ENCODE data around the gene TMEM184B. TPM values are rescaled to one million over a fixed set of nuclear protein-coding genes. Genes with fewer than 3 reads are reported as not detected.

Gene TMEM184B
- total RNA-seq, 4 donors from 2014 or later = 41.2 to 86.4 (median 48.6) TPM

DNA sequence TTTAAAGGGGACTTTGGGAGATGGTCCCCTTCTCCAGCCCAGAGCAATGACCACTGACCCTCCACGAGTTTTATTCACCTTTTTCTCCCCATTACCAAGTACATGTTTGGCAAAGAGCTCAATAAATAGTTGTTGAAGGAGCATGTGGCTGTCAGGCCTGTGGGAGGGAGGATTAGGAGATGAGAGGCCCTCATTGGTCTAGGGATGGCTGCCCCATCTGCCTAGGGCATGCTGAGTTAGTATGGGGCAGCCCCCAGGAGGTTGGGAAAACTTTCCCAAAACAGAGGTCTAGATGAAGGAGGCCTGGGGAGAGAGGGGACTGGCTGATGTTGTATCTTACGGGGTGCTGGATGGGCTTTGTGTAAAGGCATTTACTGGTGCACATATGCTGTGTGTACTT, 60.4 kb downstream of the TMEM184B start:
- DNase-seq (ENCODE audit: low spot score) = no peak
- TF ChIP-seq, protein P1, sequence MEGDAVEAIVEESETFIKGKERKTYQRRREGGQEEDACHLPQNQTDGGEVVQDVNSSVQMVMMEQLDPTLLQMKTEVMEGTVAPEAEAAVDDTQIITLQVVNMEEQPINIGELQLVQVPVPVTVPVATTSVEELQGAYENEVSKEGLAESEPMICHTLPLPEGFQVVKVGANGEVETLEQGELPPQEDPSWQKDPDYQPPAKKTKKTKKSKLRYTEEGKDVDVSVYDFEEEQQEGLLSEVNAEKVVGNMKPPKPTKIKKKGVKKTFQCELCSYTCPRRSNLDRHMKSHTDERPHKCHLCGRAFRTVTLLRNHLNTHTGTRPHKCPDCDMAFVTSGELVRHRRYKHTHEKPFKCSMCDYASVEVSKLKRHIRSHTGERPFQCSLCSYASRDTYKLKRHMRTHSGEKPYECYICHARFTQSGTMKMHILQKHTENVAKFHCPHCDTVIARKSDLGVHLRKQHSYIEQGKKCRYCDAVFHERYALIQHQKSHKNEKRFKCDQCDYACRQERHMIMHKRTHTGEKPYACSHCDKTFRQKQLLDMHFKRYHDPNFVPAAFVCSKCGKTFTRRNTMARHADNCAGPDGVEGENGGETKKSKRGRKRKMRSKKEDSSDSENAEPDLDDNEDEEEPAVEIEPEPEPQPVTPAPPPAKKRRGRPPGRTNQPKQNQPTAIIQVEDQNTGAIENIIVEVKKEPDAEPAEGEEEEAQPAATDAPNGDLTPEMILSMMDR (IDR thresholded peaks at IDR 0.05) = no peak
- ATAC-seq (ENCODE audit: low FRiP score) = no peak

DNA sequence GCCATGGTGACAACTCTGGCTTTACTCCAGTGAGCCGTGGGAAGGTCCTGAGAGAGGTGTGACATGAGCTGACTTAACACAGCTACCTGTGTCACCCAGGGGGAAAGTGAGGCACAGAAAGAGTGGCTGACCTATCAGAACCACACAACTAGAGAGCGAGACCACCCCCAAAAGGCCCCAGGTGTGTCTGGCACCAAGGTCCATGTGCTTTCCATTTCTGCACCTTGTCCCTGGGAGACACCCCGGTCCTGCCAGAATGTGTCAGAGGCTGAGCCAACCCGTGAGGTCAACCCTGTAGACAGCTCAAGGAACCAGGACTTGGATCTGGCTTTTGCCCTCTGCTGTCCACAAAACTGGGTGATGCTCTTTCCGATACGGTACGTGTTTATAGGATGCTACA, 61.3 kb downstream of the TMEM184B start:
- no peak for ATAC-seq (ENCODE audit: low FRiP score)
- TF ChIP-seq, protein P1 (IDR thresholded peaks at IDR 0.05) = no peak
- no peak for DNase-seq (ENCODE audit: low spot score)

GRCh38 chr22:38208551-38208968, 64.2 kb downstream of the TMEM184B start:
- DNase-seq (ENCODE audit: low spot score) (no peak), ATAC-seq (ENCODE audit: low FRiP score) (no peak)
- TF ChIP-seq, protein P1 (IDR thresholded peaks at IDR 0.05) = no peak

- DNase-seq (ENCODE audit: low spot score) (no peak), ATAC-seq (ENCODE audit: low FRiP score) (no peak)
- TF ChIP-seq, protein P1 (IDR thresholded peaks at IDR 0.05) = no peak
These were observed 64.8 kb downstream of the TMEM184B start for GRCh38 chr22:38207898-38208432.

- TF ChIP-seq, protein P1 (IDR thresholded peaks at IDR 0.05) = no peak
- ATAC-seq (ENCODE audit: low FRiP score) = peak; percentile 3
These were observed 67.3 kb downstream of the TMEM184B start for GRCh38 chr22:38205261-38206128.

GRCh38 chr22:38204784-38205183, 68.0 kb downstream of the TMEM184B start:
- TF ChIP-seq, protein P1 (IDR thresholded peaks at IDR 0.05) = no peak
- DNase-seq (ENCODE audit: low spot score) (no peak), ATAC-seq (ENCODE audit: low FRiP score) (no peak)

More at GRCh38 chr22:38205261-38206128, 67.3 kb downstream of the TMEM184B start:
- no peak for DNase-seq (ENCODE audit: low spot score)

Measured in omental fat pad (tissue), 4 donors.